ENCODE measurements around the gene PPP1R37.
A peak's percentile ranks its signal among the peaks of the same experiment; 100 is the strongest.

The PPP1R37 gene

DNA sequence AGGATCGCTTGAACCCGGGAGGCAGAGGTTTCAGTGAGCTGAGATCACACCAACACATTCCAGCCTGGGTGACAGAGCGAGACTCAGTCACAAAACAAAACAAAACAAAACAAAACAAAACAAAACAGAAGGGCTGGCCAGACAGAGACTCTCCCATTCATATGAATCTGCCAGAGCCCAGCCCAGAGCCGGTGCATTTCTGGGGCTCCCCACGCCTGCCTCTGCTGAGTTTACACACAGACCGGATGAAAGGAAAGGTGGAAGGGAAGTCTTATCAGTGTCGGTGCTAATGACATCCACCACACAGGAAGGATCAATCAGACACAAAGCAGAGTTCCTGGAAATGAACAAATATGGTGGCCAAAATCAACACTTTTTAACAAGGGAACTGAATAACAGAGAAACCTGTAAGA, 78.2 kb downstream of the PPP1R37 start:
- H3K27ac ChIP-seq: peak overlapping the region; percentile 35
- TF ChIP-seq, protein P1, sequence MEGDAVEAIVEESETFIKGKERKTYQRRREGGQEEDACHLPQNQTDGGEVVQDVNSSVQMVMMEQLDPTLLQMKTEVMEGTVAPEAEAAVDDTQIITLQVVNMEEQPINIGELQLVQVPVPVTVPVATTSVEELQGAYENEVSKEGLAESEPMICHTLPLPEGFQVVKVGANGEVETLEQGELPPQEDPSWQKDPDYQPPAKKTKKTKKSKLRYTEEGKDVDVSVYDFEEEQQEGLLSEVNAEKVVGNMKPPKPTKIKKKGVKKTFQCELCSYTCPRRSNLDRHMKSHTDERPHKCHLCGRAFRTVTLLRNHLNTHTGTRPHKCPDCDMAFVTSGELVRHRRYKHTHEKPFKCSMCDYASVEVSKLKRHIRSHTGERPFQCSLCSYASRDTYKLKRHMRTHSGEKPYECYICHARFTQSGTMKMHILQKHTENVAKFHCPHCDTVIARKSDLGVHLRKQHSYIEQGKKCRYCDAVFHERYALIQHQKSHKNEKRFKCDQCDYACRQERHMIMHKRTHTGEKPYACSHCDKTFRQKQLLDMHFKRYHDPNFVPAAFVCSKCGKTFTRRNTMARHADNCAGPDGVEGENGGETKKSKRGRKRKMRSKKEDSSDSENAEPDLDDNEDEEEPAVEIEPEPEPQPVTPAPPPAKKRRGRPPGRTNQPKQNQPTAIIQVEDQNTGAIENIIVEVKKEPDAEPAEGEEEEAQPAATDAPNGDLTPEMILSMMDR (conservative IDR thresholded peaks at IDR 0.05): no peak

DNA sequence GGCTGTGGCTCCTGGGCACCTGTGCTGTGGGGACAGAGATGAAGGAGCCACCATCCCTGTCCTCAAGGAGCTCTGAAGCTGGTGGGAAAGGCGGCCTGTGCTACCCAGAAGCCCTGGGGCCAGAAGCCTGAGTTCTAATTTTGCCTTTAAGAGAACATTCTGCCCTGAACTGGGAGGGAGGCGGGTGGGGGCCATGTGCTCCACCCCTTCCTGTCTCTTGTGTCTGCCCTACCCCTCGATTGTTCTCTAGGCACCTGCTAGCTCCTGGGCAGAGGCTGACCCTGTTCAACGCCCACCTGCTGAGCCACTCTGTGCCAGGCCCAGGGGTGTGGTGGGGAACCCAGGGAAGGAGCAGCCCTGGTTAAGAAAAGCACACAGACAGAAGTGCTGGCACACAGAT, 79.2 kb downstream of the PPP1R37 start:
- H3K27ac ChIP-seq: no peak overlapping the region
- TF ChIP-seq, protein P1 (conservative IDR thresholded peaks at IDR 0.05): no peak

DNA sequence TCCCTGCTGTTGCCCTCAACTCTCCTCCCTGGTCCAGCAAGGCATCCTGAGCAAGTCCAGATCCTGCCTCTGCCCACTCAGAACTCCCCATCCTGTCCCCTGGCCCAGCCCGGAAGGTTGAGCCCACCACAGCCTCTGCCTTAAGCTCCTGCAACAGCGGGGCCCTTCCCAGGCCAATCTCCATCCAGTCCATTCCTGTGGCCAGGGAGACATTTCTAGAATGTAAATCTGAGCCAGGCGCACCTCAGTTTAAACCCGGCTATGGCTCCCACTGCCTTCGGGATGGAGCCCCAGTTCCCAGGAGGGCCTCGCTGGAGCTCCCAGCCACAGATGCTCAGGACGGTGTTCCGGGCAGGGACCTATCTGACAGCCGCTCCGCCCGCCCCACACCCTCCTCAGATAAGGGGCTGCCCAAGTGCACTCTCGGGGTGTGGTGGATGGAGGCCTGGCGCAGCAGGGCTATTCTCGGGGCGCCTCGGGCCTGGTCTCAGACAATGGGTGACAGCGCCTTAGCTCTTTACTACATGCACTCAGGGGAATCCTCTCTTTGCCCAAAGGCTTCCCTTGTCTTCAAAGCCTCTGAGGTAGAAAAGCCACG, 79.7 kb downstream of the PPP1R37 start:
- H3K27ac ChIP-seq: no peak overlapping the region
- TF ChIP-seq, protein P1 (conservative IDR thresholded peaks at IDR 0.05): no peak

DNA sequence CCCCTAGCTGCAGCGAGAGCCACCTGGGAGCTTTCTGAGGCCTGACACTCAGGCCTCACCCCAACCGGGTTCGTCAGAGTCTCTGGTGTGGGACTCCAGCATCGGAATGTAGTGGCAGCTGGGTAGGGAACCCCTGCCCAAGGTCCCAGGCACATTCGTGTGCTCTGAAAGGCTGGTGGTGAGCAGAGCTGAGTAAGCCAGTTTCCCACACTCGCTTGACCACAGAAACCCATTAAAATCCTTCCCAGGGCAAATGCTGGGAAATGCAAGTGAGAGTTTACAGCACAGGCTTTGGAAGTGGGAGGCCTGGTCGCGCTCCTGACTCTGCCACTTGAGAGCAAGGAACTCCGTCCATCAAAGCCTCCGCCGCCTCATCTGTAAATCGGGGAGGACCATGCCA, 80.8 kb downstream of the PPP1R37 start:
- no peak overlapping the region for H3K27ac ChIP-seq
- TF ChIP-seq, protein P1 (conservative IDR thresholded peaks at IDR 0.05): no peak

DNA sequence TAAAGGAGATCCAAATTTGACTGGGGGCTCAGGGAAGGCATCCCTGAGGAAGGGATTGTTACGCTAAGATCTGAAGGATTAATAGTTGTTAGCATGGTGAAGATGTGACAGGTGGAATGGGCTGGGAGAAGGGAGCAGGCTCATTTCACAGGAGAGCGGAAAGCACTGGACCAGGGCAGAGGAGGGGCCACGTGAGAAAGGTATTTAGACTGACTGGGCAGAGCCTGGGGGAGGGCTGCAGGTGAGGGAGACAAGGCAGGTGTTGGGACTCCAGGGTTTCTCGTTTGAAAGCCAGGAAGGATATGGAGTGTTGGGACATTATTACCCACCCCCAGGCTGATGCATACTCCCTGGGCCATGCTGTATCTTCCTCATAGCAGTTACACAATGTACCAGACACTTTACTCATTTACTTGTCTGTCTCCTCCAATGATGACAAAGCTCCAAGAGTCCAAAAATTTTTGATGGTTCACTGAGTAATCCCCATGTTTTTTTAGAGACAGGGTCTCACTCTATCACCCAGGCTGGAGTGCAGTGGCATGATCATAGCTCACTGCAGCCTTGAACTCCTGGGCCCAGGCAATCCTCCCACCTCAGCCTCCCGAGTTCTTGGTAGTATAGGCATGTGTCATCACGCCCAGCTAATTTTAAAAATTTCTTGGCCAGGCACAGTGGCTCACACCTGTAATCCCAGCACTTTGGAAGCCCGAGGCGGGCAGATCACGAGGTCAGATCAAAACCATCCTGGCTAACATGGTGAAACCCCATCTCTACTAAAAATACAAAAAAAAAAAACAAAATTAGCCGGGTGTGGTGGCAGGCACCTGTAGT, 82.8 kb downstream of the PPP1R37 start:
- TF ChIP-seq, protein P1 (conservative IDR thresholded peaks at IDR 0.05): no peak
- no peak overlapping the region for H3K27ac ChIP-seq

DNA sequence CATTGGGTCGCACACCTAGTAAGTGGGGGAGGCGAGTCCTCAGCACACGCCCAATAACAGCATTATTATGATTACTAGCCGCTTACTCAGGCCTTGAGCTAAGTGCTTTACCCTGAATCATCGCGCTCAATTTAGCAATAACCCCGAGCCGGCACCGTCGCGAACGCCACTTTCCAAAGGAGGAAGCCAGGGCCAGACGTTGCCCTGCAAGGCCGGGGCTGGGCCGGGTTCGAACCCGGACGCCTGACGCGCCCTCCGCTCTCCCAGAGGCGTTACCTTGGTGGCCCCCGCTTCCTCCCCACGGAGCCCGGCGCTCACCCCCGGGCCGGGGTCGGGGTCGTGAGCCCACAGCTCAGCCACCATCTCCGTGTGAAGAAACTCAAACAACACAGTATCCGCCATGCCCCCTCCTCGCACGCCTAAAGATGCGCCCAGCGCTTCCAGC, 84.9 kb downstream of the PPP1R37 start, which contains the start of gene TRAPPC6A:
Gene TRAPPC6A (minus strand): TSS at position 421 of the 445 bp plus-strand sequence. CDS start 19 bp downstream, at position 402.
- TF ChIP-seq, protein P1 (conservative IDR thresholded peaks at IDR 0.05): no peak
- peak within 1 kb of the TSS; percentile 95 for H3K27ac ChIP-seq

DNA sequence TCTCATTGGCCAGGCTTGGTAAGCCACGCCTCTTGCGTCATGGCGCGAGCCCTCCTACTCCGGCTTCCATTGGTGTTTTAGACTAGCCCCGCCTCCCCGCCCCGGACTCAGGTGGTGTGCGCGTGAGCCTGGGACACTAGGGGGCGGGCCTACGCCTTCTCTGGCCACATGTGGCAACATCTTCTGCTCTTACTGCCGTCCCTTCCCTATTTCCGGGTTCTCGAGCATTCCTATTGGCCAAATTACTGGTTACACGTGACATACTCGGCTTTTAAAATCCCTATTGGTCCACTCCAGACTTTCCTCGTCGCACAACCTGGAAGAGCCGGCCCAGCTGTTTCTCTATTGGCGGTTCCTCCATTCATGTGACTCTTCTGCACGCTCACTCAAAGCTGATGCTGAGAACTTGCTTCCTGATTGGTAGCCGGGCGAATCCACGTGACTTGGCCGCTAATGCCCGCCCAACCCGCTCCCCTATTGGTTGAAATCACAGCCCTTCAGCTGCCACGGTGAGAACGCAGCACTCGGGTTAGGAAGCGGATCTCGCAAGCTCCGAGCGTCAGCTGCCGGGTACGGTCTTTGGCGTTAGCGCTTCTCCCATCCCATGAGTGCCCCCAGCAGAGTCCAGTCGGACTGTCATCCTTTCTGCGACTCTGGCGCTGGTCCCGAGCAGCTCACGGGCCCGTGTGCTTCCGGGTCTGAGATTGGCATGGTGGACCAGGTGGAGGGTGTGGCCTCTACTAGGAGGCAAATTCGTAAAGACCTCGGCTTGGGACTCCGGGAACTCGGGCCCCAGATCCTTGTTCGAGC, 85.5 kb downstream of the PPP1R37 start, which contains the start of gene BLOC1S3:
Gene BLOC1S3 (plus strand): TSS at position 523 of the 810 bp plus-strand sequence. CDS start 513 bp downstream, outside the sequence.
- TF ChIP-seq, protein P1 (conservative IDR thresholded peaks at IDR 0.05): peak; percentile 64
- peak within 1 kb of the TSS; percentile 95 for H3K27ac ChIP-seq

Measured in VCaP (cell line).